Epidermal melanocyte (primary cell): Measurements from ENCODE around the gene ZNF497.
"Not testable (repeated sequence)": the region's sequence is repeated elsewhere in the genome, so short reads cannot be mapped to it uniquely, and the experiment has no call there.

Experiments
- DNase-seq: peaks from one replicate; pipeline ENCODE4 v3.0.0; 2011; ENCODE audit warnings: low spot score; ENCODE audit not compliant: insufficient read length

The ZNF497 gene

GRCh38 chr19:58394821-58395219, 32.3 kb upstream of the ZNF497 start:
- DNase-seq = no peak

DNA sequence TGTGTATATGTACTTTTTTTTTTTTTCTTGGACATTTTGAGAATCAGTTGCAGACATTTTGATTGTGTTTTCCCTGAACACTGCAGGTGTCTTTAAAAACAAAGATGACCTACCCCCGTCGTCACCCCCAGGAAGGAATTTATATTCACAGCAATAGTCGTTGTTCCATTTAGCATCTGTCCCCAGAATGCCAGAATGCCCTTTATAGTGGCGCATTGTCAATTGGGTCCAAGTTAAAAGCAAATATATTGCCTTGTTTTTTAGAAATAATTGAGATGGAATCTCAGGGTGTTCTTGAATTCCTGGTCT, 31.1 kb upstream of the ZNF497 start:
- no peak for DNase-seq

GRCh38 chr19:58392945-58393724, 30.6 kb upstream of the ZNF497 start:
- no peak for DNase-seq

- no peak for DNase-seq
Measured at GRCh38 chr19:58388175-58388526, 25.6 kb upstream of the ZNF497 start.

GRCh38 chr19:58387338-58388174, 25.0 kb upstream of the ZNF497 start:
- DNase-seq = no peak

DNA sequence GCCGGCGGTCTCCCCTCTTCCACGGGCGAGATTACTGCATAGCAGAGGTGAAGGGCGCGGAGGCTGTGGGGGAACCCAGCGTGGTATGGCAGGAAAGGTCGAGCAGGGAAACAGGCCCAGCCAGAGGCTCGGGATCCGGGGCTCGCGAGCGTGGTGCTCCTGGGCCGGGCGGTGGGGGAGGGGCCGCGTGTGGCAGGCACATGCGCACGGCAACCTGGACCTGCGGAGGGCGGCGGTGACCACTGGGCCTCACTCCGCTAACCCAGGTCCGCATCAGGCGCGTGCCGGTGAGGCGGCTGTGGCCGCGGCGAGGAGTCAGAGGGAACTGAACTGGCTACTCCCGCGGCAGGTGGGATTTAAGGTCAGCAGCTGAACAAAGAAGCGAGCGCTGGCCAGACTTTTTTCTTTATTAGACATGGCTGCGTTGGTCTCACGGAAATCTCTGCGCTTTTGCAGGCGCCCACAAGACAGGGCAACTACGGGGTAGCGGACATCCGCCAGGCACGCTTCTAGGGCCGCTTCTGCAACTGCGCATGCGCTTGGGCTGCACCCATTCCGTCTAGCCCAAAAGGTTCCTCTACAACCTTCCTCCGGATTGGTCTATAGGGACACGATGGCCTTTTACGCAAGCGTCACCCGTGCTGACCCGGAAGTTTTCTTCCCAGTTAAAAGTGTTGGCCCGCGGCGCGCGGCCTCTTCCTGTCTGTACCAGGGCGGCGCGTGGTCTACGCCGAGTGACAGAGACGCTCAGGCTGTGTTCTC, 24.2 kb upstream of the ZNF497 start, which contains the start of gene RPS5:
Gene RPS5 (plus strand): TSS at position 694 of the 762 bp plus-strand sequence. CDS start 869 bp downstream, outside the sequence.
- peak; percentile 100 for DNase-seq

GRCh38 chr19:58385891-58386575, 23.5 kb upstream of the ZNF497 start:
- DNase-seq = no peak

DNA sequence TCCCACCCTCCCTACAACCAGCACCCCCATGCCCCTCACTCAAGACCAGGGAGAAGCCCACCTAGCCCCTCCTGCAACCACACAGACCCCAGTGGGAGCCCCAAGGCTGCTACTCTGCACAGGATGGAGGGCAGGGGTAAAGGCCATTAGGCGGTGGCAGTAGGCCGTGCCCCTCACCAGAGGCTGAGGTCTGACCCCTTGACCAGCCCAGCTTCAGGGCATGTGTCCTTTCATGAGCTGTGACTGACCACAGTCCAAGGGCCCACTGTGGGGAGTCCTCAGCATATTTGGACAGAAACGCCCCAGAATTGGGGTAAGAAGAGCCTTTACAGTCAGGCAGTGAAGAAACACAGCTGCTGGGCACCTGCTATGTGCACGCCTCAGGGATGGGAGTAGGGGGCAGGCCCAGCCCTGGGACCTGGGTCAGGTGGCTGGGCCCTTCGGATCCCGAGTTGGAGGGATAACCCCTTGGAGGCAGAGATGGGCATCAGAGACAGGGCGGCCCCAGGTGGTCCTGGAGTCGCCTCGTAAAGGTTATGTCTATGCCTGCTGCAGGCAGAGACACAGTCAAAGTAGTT, 22.9 kb upstream of the ZNF497 start:
- no peak for DNase-seq

- DNase-seq = no peak
Measured at GRCh38 chr19:58382997-58383603, 20.5 kb upstream of the ZNF497 start.

GRCh38 chr19:58381460-58382212, 19.1 kb upstream of the ZNF497 start:
- no peak for DNase-seq

GRCh38 chr19:58380662-58381459, 18.3 kb upstream of the ZNF497 start, which contains the start of gene ZNF837:
Gene ZNF837 (minus strand): TSS chr19:58381030. CDS start chr19:58369332, 11,698 bp downstream.
- peak; percentile 97 for DNase-seq

GRCh38 chr19:58380037-58380661, 17.6 kb upstream of the ZNF497 start:
- DNase-seq = no peak

- no peak for DNase-seq
Measured at GRCh38 chr19:58379246-58379645, 16.7 kb upstream of the ZNF497 start.

DNA sequence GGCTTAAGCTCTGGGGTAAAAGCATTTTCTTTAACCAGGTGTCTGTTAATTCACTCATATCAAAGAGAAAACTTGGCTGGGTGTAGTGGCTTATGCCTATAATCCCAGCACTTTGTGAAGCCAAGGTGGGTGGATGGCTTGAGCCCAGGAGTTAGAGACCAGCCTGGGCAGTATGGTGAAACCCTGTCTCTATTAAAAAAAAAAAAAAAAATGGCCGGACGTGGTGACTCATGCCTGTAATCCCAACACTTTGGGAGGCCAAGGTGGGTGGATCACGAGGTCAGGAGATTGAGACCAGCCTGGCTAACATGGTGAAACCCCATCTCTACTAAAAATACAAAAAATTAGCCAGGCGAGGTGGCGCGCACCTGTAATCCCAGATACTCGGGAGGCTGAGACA, 14.2 kb upstream of the ZNF497 start:
- not testable (repeated sequence) for DNase-seq

DNA sequence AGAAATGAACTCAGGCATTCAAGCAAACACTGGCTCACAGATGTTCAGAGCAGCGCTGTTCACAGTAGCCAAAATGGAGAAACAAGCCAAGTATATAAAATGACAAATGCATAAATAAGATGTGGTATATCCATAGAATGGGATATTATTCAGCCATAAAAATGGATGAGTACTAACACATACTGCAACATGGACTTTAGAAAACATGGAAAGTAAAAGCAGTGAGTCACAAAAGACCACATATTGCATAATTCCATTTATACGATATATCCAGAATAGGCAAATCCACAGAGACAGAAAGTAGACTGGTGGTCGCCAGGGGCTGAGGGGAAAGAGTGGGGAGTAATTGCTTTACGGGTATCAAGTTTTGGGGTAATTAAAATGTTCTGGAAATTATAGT, 11.6 kb upstream of the ZNF497 start:
- no peak for DNase-seq

GRCh38 chr19:58372311-58373133, 10.0 kb upstream of the ZNF497 start:
- no peak for DNase-seq

GRCh38 chr19:58368561-58369360, 6.2 kb upstream of the ZNF497 start:
- DNase-seq = no peak
